ENCODE measurements around the gene ARMC10. TPM values are rescaled to one million over a fixed set of nuclear protein-coding genes. Genes with fewer than 3 reads are reported as not detected.

Gene ARMC10
- polyA plus RNA-seq, 1 donor from 2014 or later: 28.8 TPM

- Histone ChIP-seq H3K4me2 (ENCODE audit: low read length) (no peak overlapping the region), H3F3A (ENCODE audit: insufficient read depth, low read length, poor library complexity, severe bottlenecking) (no peaks in the 10 kb centered on the region), H3K9me2 (ENCODE audit: insufficient read depth, low read length) (no peaks in the 10 kb centered on the region), H3K9ac (ENCODE audit: low read length) (no peak overlapping the region), H3K79me2 (replicated peaks; ENCODE audit: insufficient read depth, low read length) (no peaks in the 10 kb centered on the region), H3K9me3 (ENCODE audit: low read length) (no peaks in the 10 kb centered on the region), H3K36me3 (ENCODE audit: insufficient read depth, low read length) (peaks cover 9% of the 10 kb centered on the region), H3K27ac (ENCODE audit: low read length) (no peak overlapping the region), H2AFZ (ENCODE audit: low read depth, low read length) (no peak overlapping the region), H3K4me3 (ENCODE audit: low read length) (no peak overlapping the region), H4K20me1 (ENCODE audit: insufficient read depth) (no peaks in the 10 kb centered on the region), H3K27me3 (ENCODE audit: insufficient read depth, low read depth, low read length) (no peaks in the 10 kb centered on the region)
- TF ChIP-seq MXI1 (conservative IDR thresholded peaks at IDR 0.05; ENCODE audit: poor library complexity, severe bottlenecking): no peak
Observed at GRCh38 chr7:103124429-103124979, 49.6 kb downstream of the ARMC10 start.

GRCh38 chr7:103127006-103127405 lies 52.1 kb downstream of the ARMC10 start:
- no peaks in the 10 kb centered on the region for H3K9me3 ChIP-seq (ENCODE audit: low read length)
- H3K79me2 ChIP-seq (replicated peaks; ENCODE audit: insufficient read depth, low read length): no peaks in the 10 kb centered on the region
- H3F3A ChIP-seq (ENCODE audit: insufficient read depth, low read length, poor library complexity, severe bottlenecking): no peaks in the 10 kb centered on the region
- H3K4me3 ChIP-seq (ENCODE audit: low read length): no peak overlapping the region
- H3K27ac ChIP-seq (ENCODE audit: low read length): no peak overlapping the region
- H2AFZ ChIP-seq (ENCODE audit: low read depth, low read length): no peak overlapping the region
- H3K27me3 ChIP-seq (ENCODE audit: insufficient read depth, low read depth, low read length): no peaks in the 10 kb centered on the region
- TF ChIP-seq SMC3 (conservative IDR thresholded peaks at IDR 0.05; ENCODE audit: poor library complexity) (no peak), CTCF (IDR thresholded peaks at IDR 0.05; ENCODE audit: poor library complexity, severe bottlenecking) (no peak), EP300 (conservative IDR thresholded peaks at IDR 0.05; ENCODE audit: poor library complexity, severe bottlenecking) (no peak), TAF1 (IDR thresholded peaks at IDR 0.05; ENCODE audit: low read depth) (no peak), RAD21 (conservative IDR thresholded peaks at IDR 0.05) (no peak), POLR2AphosphoS5 (IDR thresholded peaks at IDR 0.05) (no peak), MXI1 (conservative IDR thresholded peaks at IDR 0.05; ENCODE audit: poor library complexity, severe bottlenecking) (no peak), EZH2 (IDR thresholded peaks at IDR 0.05; ENCODE audit: borderline replicate concordance, insufficient read depth, low read length, poor library complexity, severe bottlenecking) (no peak)
- TF ChIP-seq, protein P1, sequence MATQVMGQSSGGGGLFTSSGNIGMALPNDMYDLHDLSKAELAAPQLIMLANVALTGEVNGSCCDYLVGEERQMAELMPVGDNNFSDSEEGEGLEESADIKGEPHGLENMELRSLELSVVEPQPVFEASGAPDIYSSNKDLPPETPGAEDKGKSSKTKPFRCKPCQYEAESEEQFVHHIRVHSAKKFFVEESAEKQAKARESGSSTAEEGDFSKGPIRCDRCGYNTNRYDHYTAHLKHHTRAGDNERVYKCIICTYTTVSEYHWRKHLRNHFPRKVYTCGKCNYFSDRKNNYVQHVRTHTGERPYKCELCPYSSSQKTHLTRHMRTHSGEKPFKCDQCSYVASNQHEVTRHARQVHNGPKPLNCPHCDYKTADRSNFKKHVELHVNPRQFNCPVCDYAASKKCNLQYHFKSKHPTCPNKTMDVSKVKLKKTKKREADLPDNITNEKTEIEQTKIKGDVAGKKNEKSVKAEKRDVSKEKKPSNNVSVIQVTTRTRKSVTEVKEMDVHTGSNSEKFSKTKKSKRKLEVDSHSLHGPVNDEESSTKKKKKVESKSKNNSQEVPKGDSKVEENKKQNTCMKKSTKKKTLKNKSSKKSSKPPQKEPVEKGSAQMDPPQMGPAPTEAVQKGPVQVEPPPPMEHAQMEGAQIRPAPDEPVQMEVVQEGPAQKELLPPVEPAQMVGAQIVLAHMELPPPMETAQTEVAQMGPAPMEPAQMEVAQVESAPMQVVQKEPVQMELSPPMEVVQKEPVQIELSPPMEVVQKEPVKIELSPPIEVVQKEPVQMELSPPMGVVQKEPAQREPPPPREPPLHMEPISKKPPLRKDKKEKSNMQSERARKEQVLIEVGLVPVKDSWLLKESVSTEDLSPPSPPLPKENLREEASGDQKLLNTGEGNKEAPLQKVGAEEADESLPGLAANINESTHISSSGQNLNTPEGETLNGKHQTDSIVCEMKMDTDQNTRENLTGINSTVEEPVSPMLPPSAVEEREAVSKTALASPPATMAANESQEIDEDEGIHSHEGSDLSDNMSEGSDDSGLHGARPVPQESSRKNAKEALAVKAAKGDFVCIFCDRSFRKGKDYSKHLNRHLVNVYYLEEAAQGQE (IDR thresholded peaks at IDR 0.05; ENCODE audit: borderline replicate concordance): no peak
- no peak overlapping the region for H3K4me2 ChIP-seq (ENCODE audit: low read length)
- H3K9me2 ChIP-seq (ENCODE audit: insufficient read depth, low read length): no peaks in the 10 kb centered on the region
- H3K36me3 ChIP-seq (ENCODE audit: insufficient read depth, low read length): peaks cover 3% of the 10 kb centered on the region
- H4K20me1 ChIP-seq (ENCODE audit: insufficient read depth): no peaks in the 10 kb centered on the region
- no peak overlapping the region for H3K9ac ChIP-seq (ENCODE audit: low read length)
